CD4-positive, alpha-beta T cell treated with Interleukin-17A for 4 hours (primary cell): ENCODE results near the gene KCNK15.

Experiments used
- DNase-seq: peaks from one replicate; pipeline ENCODE4 v3.0.0-alpha.2; 2020; ENCODE audit warnings: mixed read lengths

The KCNK15 gene

GRCh38 chr20:44792796-44793195 lies 47.1 kb downstream of the KCNK15 start:
- no peak for DNase-seq

- DNase-seq, result no peak
Observed at GRCh38 chr20:44795836-44796235, 50.2 kb downstream of the KCNK15 start.

- no peak for DNase-seq
Observed at GRCh38 chr20:44796311-44796710, 50.6 kb downstream of the KCNK15 start.

- DNase-seq, result no peak
Observed at GRCh38 chr20:44796758-44797457, 51.2 kb downstream of the KCNK15 start.

GRCh38 chr20:44799691-44800090 lies 54.0 kb downstream of the KCNK15 start:
- no peak for DNase-seq

- no peak for DNase-seq
Observed at GRCh38 chr20:44800391-44801046, 54.9 kb downstream of the KCNK15 start.
